ENCODE results near the gene C1R. TPM values are rescaled to one million over a fixed set of nuclear protein-coding genes. Genes with fewer than 3 reads are reported as not detected.

The C1R gene
- polyA plus RNA-seq, 3 donors, result 0.14 to 0.88 TPM; not detected in 1

DNA sequence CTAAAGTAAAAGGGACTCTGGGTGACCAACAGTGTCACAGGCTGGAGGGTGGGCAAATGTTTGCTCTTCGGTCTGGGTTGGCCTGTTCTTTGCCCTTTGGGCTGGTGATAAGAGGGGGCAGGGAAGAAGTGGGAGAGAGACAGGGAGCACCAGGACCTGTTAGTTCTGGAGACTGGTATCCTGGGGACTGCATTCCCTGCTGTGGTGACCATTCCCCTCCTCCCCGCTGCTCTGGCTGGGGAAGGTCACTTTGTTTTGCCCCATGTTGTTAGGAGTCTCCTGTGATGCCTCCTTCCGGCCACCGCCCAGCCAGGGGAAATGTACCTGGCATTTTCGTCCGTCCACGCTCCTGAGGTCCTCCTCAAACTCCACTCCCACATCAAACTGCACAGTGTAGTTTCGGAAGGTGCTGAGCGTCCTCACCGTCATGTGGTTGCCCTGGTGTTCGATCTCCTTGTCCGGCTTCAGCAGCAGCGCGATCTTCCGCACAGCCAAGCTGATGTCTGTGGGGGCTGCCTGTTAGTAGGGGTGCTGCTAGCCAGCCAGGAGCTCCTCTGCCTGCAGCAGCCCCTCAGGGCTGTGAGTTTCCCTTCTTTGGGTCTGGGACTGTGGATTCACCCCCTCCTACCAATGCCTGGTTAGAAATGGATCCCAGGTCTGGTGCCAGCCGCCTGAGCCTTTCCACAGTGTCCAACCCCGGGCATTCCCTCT, 35.8 kb upstream of the C1R start:
- peaks cover 31% of the 10 kb centered on the region for H3K4me1 Mint-ChIP-seq
- Histone ChIP-seq H4K20me1 (ENCODE audit: insufficient read depth, low read length) (no peaks in the 10 kb centered on the region), H3K36me3 (replicated peaks in 1 of 2; ENCODE audit: control insufficient read depth in 1 of 2, insufficient read depth in 2 of 2, low read length in 2 of 2) (no peaks in the 10 kb centered on the region), H3K9me3 (replicated peaks in 1 of 2; ENCODE audit: control insufficient read depth in 1 of 2, insufficient read depth in 1 of 2, low read length in 2 of 2) (no peaks in the 10 kb centered on the region), H3K4me1 (ENCODE audit: control insufficient read depth in 1 of 2, insufficient read depth in 2 of 2, low read length in 2 of 2) (peaks cover 26 to 27% of the 10 kb centered on the region in 2 donors), H3K4me3 (replicated peaks in 1 of 3; ENCODE audit: low read depth in 2 of 3, low read length in 3 of 3) (no peak overlapping the region), H2AFZ (ENCODE audit: insufficient read depth, low read depth, low read length, poor library complexity, severe bottlenecking) (no peak overlapping the region), H3K9ac (ENCODE audit: insufficient read depth, low read length, poor library complexity, severe bottlenecking) (no peak overlapping the region), H3K27ac (ENCODE audit: low read depth in 1 of 2, low read length in 2 of 2) (no peak overlapping the region), H3K79me2 (ENCODE audit: insufficient read depth, low read length) (no peaks in the 10 kb centered on the region), H3K4me2 (replicated peaks; ENCODE audit: extremely low read depth, low read length, poor library complexity, severe bottlenecking) (no peak overlapping the region), H3K27me3 (ENCODE audit: control insufficient read depth in 2 of 2, insufficient read depth in 2 of 2, low read length in 2 of 2) (peaks cover 19 to 43% of the 10 kb centered on the region in 2 donors)
- intact Hi-C loops (cut with micrococcal nuclease), result no loop called here
- WGBS (ENCODE audit: insufficient coverage), result 92% methylated on average over 11 of the region's 17 CpGs
- DNase-seq, result no peak
- no peak overlapping the region for H3K27ac Mint-ChIP-seq
- peak overlapping the region in 1 of 2 donors; percentile 91 for H3K4me3 Mint-ChIP-seq
- H3K36me3 Mint-ChIP-seq, result peaks cover 17 to 24% of the 10 kb centered on the region in 2 donors
- TF ChIP-seq, protein P1, sequence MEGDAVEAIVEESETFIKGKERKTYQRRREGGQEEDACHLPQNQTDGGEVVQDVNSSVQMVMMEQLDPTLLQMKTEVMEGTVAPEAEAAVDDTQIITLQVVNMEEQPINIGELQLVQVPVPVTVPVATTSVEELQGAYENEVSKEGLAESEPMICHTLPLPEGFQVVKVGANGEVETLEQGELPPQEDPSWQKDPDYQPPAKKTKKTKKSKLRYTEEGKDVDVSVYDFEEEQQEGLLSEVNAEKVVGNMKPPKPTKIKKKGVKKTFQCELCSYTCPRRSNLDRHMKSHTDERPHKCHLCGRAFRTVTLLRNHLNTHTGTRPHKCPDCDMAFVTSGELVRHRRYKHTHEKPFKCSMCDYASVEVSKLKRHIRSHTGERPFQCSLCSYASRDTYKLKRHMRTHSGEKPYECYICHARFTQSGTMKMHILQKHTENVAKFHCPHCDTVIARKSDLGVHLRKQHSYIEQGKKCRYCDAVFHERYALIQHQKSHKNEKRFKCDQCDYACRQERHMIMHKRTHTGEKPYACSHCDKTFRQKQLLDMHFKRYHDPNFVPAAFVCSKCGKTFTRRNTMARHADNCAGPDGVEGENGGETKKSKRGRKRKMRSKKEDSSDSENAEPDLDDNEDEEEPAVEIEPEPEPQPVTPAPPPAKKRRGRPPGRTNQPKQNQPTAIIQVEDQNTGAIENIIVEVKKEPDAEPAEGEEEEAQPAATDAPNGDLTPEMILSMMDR (IDR thresholded peaks at IDR 0.05), result no peak
- peaks cover 0 to 20% (median 6%) of the 10 kb centered on the region in 7 donors for H3K9me3 Mint-ChIP-seq
- H3K27me3 Mint-ChIP-seq (ENCODE audit: low read depth in 3 of 3), result peaks cover 42 to 55% (median 49%) of the 10 kb centered on the region in 3 donors

DNA sequence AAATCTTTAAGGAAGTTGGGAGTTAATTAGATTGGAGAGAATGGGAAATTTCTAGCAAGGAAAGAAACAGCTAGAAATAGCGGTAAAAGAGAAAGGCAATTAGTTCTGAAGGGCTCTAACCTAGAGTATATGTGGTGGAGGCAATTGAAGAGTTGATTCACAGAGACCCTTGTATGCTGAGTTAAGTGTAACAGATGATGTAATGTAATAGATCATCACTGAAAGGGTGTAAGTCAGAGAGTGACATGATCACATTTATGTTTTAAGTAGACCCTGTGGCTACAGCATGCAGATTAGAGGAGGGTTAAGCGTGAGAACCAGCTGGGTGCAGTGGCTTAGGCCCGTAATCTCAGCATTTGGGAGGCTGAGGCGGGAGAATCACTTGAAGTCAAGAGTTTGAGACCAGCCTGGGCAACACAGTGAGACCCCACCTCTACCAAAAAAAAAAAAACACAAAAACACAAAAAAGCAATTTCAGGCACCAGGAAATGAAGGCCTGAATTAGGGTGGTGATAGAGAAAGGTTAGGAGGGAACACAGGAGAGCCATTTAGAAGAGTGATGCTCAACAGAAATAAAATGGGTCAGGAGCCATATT, 33.5 kb upstream of the C1R start:
- no peak for DNase-seq
- 100% methylated on average over 1 of the region's 4 CpGs for WGBS (ENCODE audit: insufficient coverage)
- peaks cover 18 to 20% of the 10 kb centered on the region in 2 donors for H3K4me1 ChIP-seq (ENCODE audit: control insufficient read depth in 1 of 2, insufficient read depth in 2 of 2, low read length in 2 of 2)
- H3K9me3 ChIP-seq (replicated peaks in 1 of 2; ENCODE audit: control insufficient read depth in 1 of 2, insufficient read depth in 1 of 2, low read length in 2 of 2), result no peaks in the 10 kb centered on the region
- H3K27me3 ChIP-seq (ENCODE audit: control insufficient read depth in 2 of 2, insufficient read depth in 2 of 2, low read length in 2 of 2), result peaks cover 11 to 29% of the 10 kb centered on the region in 2 donors
- no peaks in the 10 kb centered on the region for H4K20me1 ChIP-seq (ENCODE audit: insufficient read depth, low read length)
- peaks cover 0 to 12% (median 3%) of the 10 kb centered on the region in 7 donors for H3K9me3 Mint-ChIP-seq
- H3K4me1 Mint-ChIP-seq, result peaks cover 20% of the 10 kb centered on the region
- no peaks in the 10 kb centered on the region for H3K79me2 ChIP-seq (ENCODE audit: insufficient read depth, low read length)
- peaks cover 25 to 41% (median 31%) of the 10 kb centered on the region in 3 donors for H3K27me3 Mint-ChIP-seq (ENCODE audit: low read depth in 3 of 3)
- intact Hi-C loops (cut with micrococcal nuclease), result no loop called here
- TF ChIP-seq, protein P1 (IDR thresholded peaks at IDR 0.05), result no peak
- H3K4me3 Mint-ChIP-seq, result no peak overlapping the region
- no peak overlapping the region for H3K9ac ChIP-seq (ENCODE audit: insufficient read depth, low read length, poor library complexity, severe bottlenecking)
- no peak overlapping the region for H3K4me3 ChIP-seq (replicated peaks in 1 of 3; ENCODE audit: low read depth in 2 of 3, low read length in 3 of 3)
- no peaks in the 10 kb centered on the region for H3K36me3 ChIP-seq (replicated peaks in 1 of 2; ENCODE audit: control insufficient read depth in 1 of 2, insufficient read depth in 2 of 2, low read length in 2 of 2)
- H3K36me3 Mint-ChIP-seq, result peaks cover 17 to 21% of the 10 kb centered on the region in 2 donors
- no peak overlapping the region for H2AFZ ChIP-seq (ENCODE audit: insufficient read depth, low read depth, low read length, poor library complexity, severe bottlenecking)
- H3K27ac ChIP-seq (ENCODE audit: low read depth in 1 of 2, low read length in 2 of 2), result no peak overlapping the region
- H3K27ac Mint-ChIP-seq, result peak overlapping the region in 1 of 7 donors; percentile 66
- no peak overlapping the region for H3K4me2 ChIP-seq (replicated peaks; ENCODE audit: extremely low read depth, low read length, poor library complexity, severe bottlenecking)
